HG03025 (cell line): Measurements from ENCODE around the gene GALNT13.

ENCODE experiments used
- ATAC-seq: cut with Tn5 transposase; IDR thresholded peaks from one replicate; pipeline ENCODE4 v1.9.1; 2021; ENCODE audit warnings: mild to moderate bottlenecking, moderate library complexity; ENCODE audit not compliant: unreplicated experiment, low FRiP score

The GALNT13 gene

GRCh38 chr2:154280543-154280942, 408.8 kb downstream of the GALNT13 start:
- ATAC-seq, result no peak

GRCh38 chr2:154289870-154290269, 418.1 kb downstream of the GALNT13 start:
- no peak for ATAC-seq

- ATAC-seq, result no peak
Measured at GRCh38 chr2:154291511-154291910, 419.8 kb downstream of the GALNT13 start.

- no peak for ATAC-seq
Measured at GRCh38 chr2:154291927-154292326, 420.2 kb downstream of the GALNT13 start.

GRCh38 chr2:154293864-154294263, 422.1 kb downstream of the GALNT13 start:
- no peak for ATAC-seq

- no peak for ATAC-seq
Measured at GRCh38 chr2:154306266-154306970, 434.7 kb downstream of the GALNT13 start.

GRCh38 chr2:154307007-154307406, 435.3 kb downstream of the GALNT13 start:
- ATAC-seq, result no peak

- ATAC-seq, result no peak
Measured at GRCh38 chr2:154324601-154325000, 452.9 kb downstream of the GALNT13 start.

GRCh38 chr2:154329510-154329909, 457.8 kb downstream of the GALNT13 start:
- no peak for ATAC-seq

- ATAC-seq, result no peak
Measured at GRCh38 chr2:154331784-154332183, 460.1 kb downstream of the GALNT13 start.

GRCh38 chr2:154336201-154336600, 464.5 kb downstream of the GALNT13 start:
- no peak for ATAC-seq

- no peak for ATAC-seq
Measured at GRCh38 chr2:154338352-154338967, 466.7 kb downstream of the GALNT13 start.

- ATAC-seq, result no peak
Measured at GRCh38 chr2:154343282-154343681, 471.6 kb downstream of the GALNT13 start.

- no peak for ATAC-seq
Measured at GRCh38 chr2:154350911-154351310, 479.2 kb downstream of the GALNT13 start.

- ATAC-seq, result no peak
Measured at GRCh38 chr2:154361276-154361675, 489.6 kb downstream of the GALNT13 start.

- ATAC-seq, result no peak
Measured at GRCh38 chr2:154368153-154368552, 496.4 kb downstream of the GALNT13 start.

GRCh38 chr2:154370873-154371272, 499.2 kb downstream of the GALNT13 start:
- no peak for ATAC-seq

- no peak for ATAC-seq
Measured at GRCh38 chr2:154374416-154374815, 502.7 kb downstream of the GALNT13 start.

- no peak for ATAC-seq
Measured at GRCh38 chr2:154375579-154375931, 503.8 kb downstream of the GALNT13 start.

- ATAC-seq, result no peak
Measured at GRCh38 chr2:154381931-154382794, 510.4 kb downstream of the GALNT13 start.

- no peak for ATAC-seq
Measured at GRCh38 chr2:154386186-154386585, 514.5 kb downstream of the GALNT13 start.
